Measurements from ENCODE around the gene ARMC7.

ARMC7 gene

GRCh38 chr17:75064460-75064859 is 45.3 kb upstream of the ARMC7 start:
- no peak for TF ChIP-seq CTCF (IDR thresholded peaks at IDR 0.05)

GRCh38 chr17:75064867-75065561 is 44.8 kb upstream of the ARMC7 start:
- no peak for TF ChIP-seq CTCF (IDR thresholded peaks at IDR 0.05)

- no peak for TF ChIP-seq CTCF (IDR thresholded peaks at IDR 0.05)
These were observed 44.1 kb upstream of the ARMC7 start for GRCh38 chr17:75065562-75066151.

- TF ChIP-seq CTCF (IDR thresholded peaks at IDR 0.05), result no peak
These were observed 41.9 kb upstream of the ARMC7 start for GRCh38 chr17:75067856-75068255.

GRCh38 chr17:75068750-75069149 is 41.0 kb upstream of the ARMC7 start:
- TF ChIP-seq CTCF (IDR thresholded peaks at IDR 0.05), result no peak

GRCh38 chr17:75069783-75070182 is 40.0 kb upstream of the ARMC7 start:
- peak; percentile 36 for TF ChIP-seq CTCF (IDR thresholded peaks at IDR 0.05)

GRCh38 chr17:75073618-75074047 is 36.1 kb upstream of the ARMC7 start:
- TF ChIP-seq CTCF (IDR thresholded peaks at IDR 0.05), result no peak
